Endothelial cell of umbilical vein (primary cell): ENCODE data around the gene MLEC. TPM values are rescaled to one million over a fixed set of nuclear protein-coding genes. Genes with fewer than 3 reads are reported as not detected.

Source experiments
- BruUV-seq: library from RNA; stranded (reverse); fragments of 400-500 nt; replicated peaks from 2 replicates; lab custom pipeline; 2021; lab: Mats Ljungman, UMichigan
- CTCF ChIA-PET: fragments of 300-600, 350-600 bp; sonication (Branson Sonifier 250); formaldehyde crosslinking; loops from one replicate; lab custom pipeline; 2021; ENCODE audit warnings: antibody characterized with exemption, inconsistent platforms; lab: Charles Lee
- POLR2A ChIA-PET: fragments of 300-600, 350-600 bp; sonication (Branson Sonifier 250); formaldehyde crosslinking; loops from one replicate; lab custom pipeline; 2021; ENCODE audit warnings: antibody characterized with exemption, inconsistent platforms; lab: Charles Lee
- DNase-seq: peaks from one replicate; pipeline ENCODE4 v3.0.0-alpha.2; 2011; ENCODE audit warnings: low read depth, low spot score
- FAIRE-seq: peaks from 2 replicates; lab custom pipeline; 2011; peaks lifted over from hg19 to GRCh38; lab: Jason Lieb, UNC
- H2AFZ ChIP-seq: 2 replicates; pipeline ENCODE4 v1.6.0; 2012; ENCODE audit warnings: low read depth, low read length, control low read depth, inconsistent platforms
- H3K27ac ChIP-seq: 2 replicates; pipeline ENCODE4 v1.5.1; 2011; ENCODE audit warnings: low read depth, mild to moderate bottlenecking, control low read depth, low read length, moderate library complexity; ENCODE audit not compliant: insufficient read depth
- H3K27me3 ChIP-seq, 2 experiments: 2 replicates each; pipeline versions ENCODE4 v1.6.0 to v1.6.1; 2011; ENCODE audit warnings: low read length in 2 of 2, mixed read lengths in 1 of 2; ENCODE audit not compliant: control insufficient read depth in 2 of 2, insufficient read depth in 2 of 2
- H3K36me3 ChIP-seq, 2 experiments: 2 replicates in 1 of 2; 3 replicates in 1 of 2; pipeline ENCODE4 v1.5.1; 2011; ENCODE audit warnings: low read length in 2 of 2, mild to moderate bottlenecking in 1 of 2, moderate library complexity in 1 of 2; ENCODE audit not compliant: control insufficient read depth in 2 of 2, insufficient read depth in 2 of 2; ENCODE audit errors: extremely low read depth in 1 of 2
- H3K4me1 ChIP-seq: 3 replicates; pipeline ENCODE4 v1.5.1; 2011; ENCODE audit warnings: mild to moderate bottlenecking, low read length; ENCODE audit not compliant: control insufficient read depth, insufficient read depth; ENCODE audit errors: extremely low read depth
- H3K4me2 ChIP-seq: 2 replicates; pipeline ENCODE4 v1.6.1; 2011; ENCODE audit warnings: low read length, control low read depth, mixed read lengths; ENCODE audit not compliant: insufficient read depth
- H3K4me3 ChIP-seq, 3 experiments: fragments of 200-600 bp in 1 of 3; sonication (generic), shearing (Covaris generic) in 1 of 3; replicated peaks in 1 of 3; 2 replicates each; pipeline ENCODE4 v1.5.1; 2011 to 2016; ENCODE audit warnings: control low read depth in 3 of 3, low read length in 3 of 3, mild to moderate bottlenecking in 2 of 3, inconsistent platforms in 1 of 3, low read depth in 1 of 3, moderate library complexity in 1 of 3; ENCODE audit not compliant: insufficient read depth in 1 of 3
- H3K79me2 ChIP-seq: 2 replicates; pipeline ENCODE4 v1.6.0; 2012; ENCODE audit warnings: low read length, inconsistent platforms; ENCODE audit not compliant: control insufficient read depth, insufficient read depth
- H3K9ac ChIP-seq: replicated peaks from 2 replicates; pipeline ENCODE3; 2011; ENCODE audit warnings: low read length, control low read depth; ENCODE audit not compliant: insufficient read depth; ENCODE audit errors: extremely low read depth
- H3K9me1 ChIP-seq: replicated peaks from 3 replicates; pipeline ENCODE4 v1.6.0; 2011; ENCODE audit warnings: mild to moderate bottlenecking, low read length; ENCODE audit not compliant: control insufficient read depth, insufficient read depth; ENCODE audit errors: extremely low read depth
- H3K9me3 ChIP-seq: replicated peaks from 2 replicates; pipeline ENCODE4 v1.5.1; 2012; ENCODE audit warnings: low read length, inconsistent platforms; ENCODE audit not compliant: control insufficient read depth, insufficient read depth
- H4K20me1 ChIP-seq: replicated peaks from 2 replicates; pipeline ENCODE3; 2011; ENCODE audit warnings: mild to moderate bottlenecking, low read length; ENCODE audit not compliant: control insufficient read depth, insufficient read depth; ENCODE audit errors: extremely low read depth
- MYC ChIP-seq: IDR thresholded peaks from one replicate; pipeline ENCODE4 v1.6.1; 2011; ENCODE audit warnings: mild to moderate bottlenecking, low read depth, low read length
- POLR2A ChIP-seq: IDR thresholded peaks from 2 replicates; pipeline ENCODE4 v1.6.1; 2012; ENCODE audit warnings: low read depth, mild to moderate bottlenecking, control low read depth, low read length
- POLR2AphosphoS5 ChIP-seq: IDR thresholded peaks from 2 replicates; pipeline ENCODE4 v1.6.1; 2012; ENCODE audit warnings: low read depth, mild to moderate bottlenecking, control low read depth, low read length, moderate library complexity; ENCODE audit not compliant: insufficient read depth
- dilution Hi-C: fragments of 300-500 bp; cut with MboI; formaldehyde crosslinking; loops from one replicate; pipeline ENCODE4 v1.15.0; 2019; ENCODE audit warnings: low sequenced_read_pairs; ENCODE audit not compliant: extremely low pct_ligation_motif_present
- intact Hi-C: fragments of 100-400 bp; cut with micrococcal nuclease; formaldehyde crosslinking; loops from one replicate; pipeline ENCODE4 v1.10.0; 2022
- polyA plus RNA-seq, 4 experiments: library from polyadenylated mRNA; depleted of rRNA in 3 of 4; stranded (reverse) in 3 of 4; unstranded in 1 of 4; fragments of >200 nt; gene quantifications; 2 replicates each; pipeline versions ENCODE4 v1.2.1 to v1.2.3, GENCODE V29; 2011 to 2012; ENCODE audit warnings: missing spikeins in 1 of 4
- total RNA-seq: library from RNA; stranded (reverse); gene quantifications from 2 replicates; pipeline ENCODE4 v1.2.3, GENCODE V29; 2021
- TF ChIP-seq, protein P1 (sequence below), 2 donors: IDR thresholded peaks; 1 replicate in 1 of 2; 2 replicates in 1 of 2; pipeline ENCODE4 v1.5.1; 2011; ENCODE audit warnings: low read length in 2 of 2, mild to moderate bottlenecking in 2 of 2, moderate library complexity in 2 of 2, control low read depth in 1 of 2, inconsistent platforms in 1 of 2, low read depth in 1 of 2; ENCODE audit not compliant: insufficient read depth in 1 of 2; ENCODE audit errors: extremely low read depth in 1 of 2

MLEC gene
- total and polyA plus RNA-seq, 2 donors (not counting 3 experiments of a cell fraction or from before 2014, with no cell fraction given), result 28.4 to 144 TPM

DNA sequence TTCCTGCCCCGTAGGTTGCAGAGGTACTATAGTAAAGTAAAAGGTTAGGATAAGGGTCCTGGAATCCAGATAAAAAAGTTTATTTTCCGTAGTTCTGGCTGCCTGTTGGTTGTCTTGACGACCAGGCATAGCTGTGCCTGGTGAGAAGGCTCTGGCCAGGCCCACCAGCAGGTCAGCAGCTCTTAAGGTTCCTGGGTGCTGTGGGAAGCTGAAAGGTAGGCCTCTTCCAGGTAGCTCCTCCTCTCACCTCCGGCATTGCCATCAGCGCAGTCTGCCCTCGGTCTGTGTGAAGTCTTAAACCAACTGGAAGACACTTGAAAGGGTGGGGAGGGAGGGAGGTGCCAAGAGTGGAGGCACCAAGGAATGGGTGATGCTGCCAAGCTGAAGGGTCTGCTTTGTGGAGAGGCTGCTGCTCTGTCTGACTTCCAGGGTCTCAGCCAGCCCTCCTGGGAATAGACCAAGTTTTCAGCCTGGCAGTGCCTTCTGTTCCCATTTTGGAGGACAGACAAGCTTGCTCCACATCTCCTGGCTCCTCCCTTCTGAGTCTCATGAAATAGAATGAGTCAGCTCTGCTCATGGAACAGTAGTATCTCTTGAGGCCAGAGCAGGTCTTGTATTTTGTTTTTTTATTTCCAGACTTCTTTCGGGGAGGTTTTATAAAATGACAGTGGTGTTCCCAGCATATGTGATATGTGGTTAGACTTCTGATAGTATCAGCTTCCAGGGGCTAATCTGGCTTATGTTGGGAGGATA is 33.5 kb downstream of the MLEC start:
- TF ChIP-seq, protein P1, sequence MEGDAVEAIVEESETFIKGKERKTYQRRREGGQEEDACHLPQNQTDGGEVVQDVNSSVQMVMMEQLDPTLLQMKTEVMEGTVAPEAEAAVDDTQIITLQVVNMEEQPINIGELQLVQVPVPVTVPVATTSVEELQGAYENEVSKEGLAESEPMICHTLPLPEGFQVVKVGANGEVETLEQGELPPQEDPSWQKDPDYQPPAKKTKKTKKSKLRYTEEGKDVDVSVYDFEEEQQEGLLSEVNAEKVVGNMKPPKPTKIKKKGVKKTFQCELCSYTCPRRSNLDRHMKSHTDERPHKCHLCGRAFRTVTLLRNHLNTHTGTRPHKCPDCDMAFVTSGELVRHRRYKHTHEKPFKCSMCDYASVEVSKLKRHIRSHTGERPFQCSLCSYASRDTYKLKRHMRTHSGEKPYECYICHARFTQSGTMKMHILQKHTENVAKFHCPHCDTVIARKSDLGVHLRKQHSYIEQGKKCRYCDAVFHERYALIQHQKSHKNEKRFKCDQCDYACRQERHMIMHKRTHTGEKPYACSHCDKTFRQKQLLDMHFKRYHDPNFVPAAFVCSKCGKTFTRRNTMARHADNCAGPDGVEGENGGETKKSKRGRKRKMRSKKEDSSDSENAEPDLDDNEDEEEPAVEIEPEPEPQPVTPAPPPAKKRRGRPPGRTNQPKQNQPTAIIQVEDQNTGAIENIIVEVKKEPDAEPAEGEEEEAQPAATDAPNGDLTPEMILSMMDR (IDR thresholded peaks at IDR 0.05; ENCODE audit: extremely low read depth in 1 of 2, insufficient read depth in 1 of 2, low read depth in 1 of 2, low read length in 2 of 2), result no peak
- no peak for TF ChIP-seq MYC
- TF ChIP-seq POLR2AphosphoS5, result no peak
- no peak for TF ChIP-seq POLR2A
- no TSS peak for BruUV-seq
- Histone ChIP-seq H3K4me3 (no peak overlapping the region), H3K9me3 (no peaks in the 10 kb centered on the region), H3K36me3 (peaks cover 23 to 48% of the 10 kb centered on the region in 2 experiments), H3K4me1 (peaks cover 4% of the 10 kb centered on the region), H3K9me1 (no peaks in the 10 kb centered on the region), H3K79me2 (no peaks in the 10 kb centered on the region), H3K4me2 (no peak overlapping the region), H3K9ac (no peak overlapping the region), H3K27me3 (no peaks in the 10 kb centered on the region), H3K27ac (no peak overlapping the region), H4K20me1 (no peaks in the 10 kb centered on the region), H2AFZ (no peak overlapping the region)
- DNase-seq, result no peak
- ChIA-PET CTCF (interaction anchor here (1.2 to 1.6 kb wide), 3 partner anchors 71 to 251 kb away, joined by 4 to 6 read pairs (median 5); no protein-coding TSS in a partner anchor), POLR2A (interaction anchor here (0.6 kb wide), 1 partner anchor 293 kb away, joined by 6 read pairs; no protein-coding TSS in a partner anchor)
- intact Hi-C loops, result no loop called here
- dilution Hi-C loops, result no loop called here
- FAIRE-seq, result no peak
